Muscle of leg (tissue), 11 donors: ENCODE data around the gene KIAA2012. TPM values are rescaled to one million over a fixed set of nuclear protein-coding genes. Genes with fewer than 3 reads are reported as not detected.

ENCODE experiments used
- DNase-seq: peaks from one replicate; pipeline ENCODE4 v3.0.0; 2013
- H3K27ac ChIP-seq: one replicate; pipeline ENCODE4 v1.5.1; 2013; ENCODE audit warnings: mild to moderate bottlenecking, low read length, control low read depth
- H3K27me3 ChIP-seq: one replicate; pipeline ENCODE4 v1.6.1; 2013; ENCODE audit warnings: low read length; ENCODE audit not compliant: control insufficient read depth, insufficient read depth
- H3K36me3 ChIP-seq: one replicate; pipeline ENCODE4 v1.6.1; 2013; ENCODE audit warnings: low read length; ENCODE audit not compliant: control insufficient read depth, insufficient read depth
- H3K4me1 ChIP-seq: one replicate; pipeline ENCODE4 v1.6.1; 2013; ENCODE audit warnings: low read length; ENCODE audit not compliant: control insufficient read depth, insufficient read depth
- H3K4me3 ChIP-seq: one replicate; pipeline ENCODE4 v1.5.1; 2013; ENCODE audit warnings: low read length, control low read depth
- H3K9me3 ChIP-seq: replicated peaks from 2 replicates; pipeline ENCODE4 v1.6.1; 2013; ENCODE audit warnings: low read depth, low read length; ENCODE audit not compliant: control insufficient read depth
- WGBS: methylation state at CpG from one replicate; pipeline ENCODE4 v1.1.5; 2013; ENCODE audit warnings: missing lambda C conversion rate; ENCODE audit not compliant: insufficient coverage; 5-methylcytosine and 5-hydroxymethylcytosine counted together
- polyA plus RNA-seq, 8 donors: library from polyadenylated mRNA; unstranded; fragments of 120-200 nt; gene quantifications; one replicate each; pipeline versions ENCODE4 v1.2.1 to v1.2.3, GENCODE V29; 2013; ENCODE audit warnings: inconsistent platforms in 1 of 8, low replicate concordance in 1 of 8; ENCODE audit not compliant: insufficient read length in 8 of 8, insufficient read depth in 1 of 8
- total RNA-seq: library from RNA; stranded (reverse); fragments of 120-200 nt; gene quantifications from one replicate; pipeline ENCODE4 v1.2.4, GENCODE V29; 2013

KIAA2012 gene
- total and polyA plus RNA-seq, 9 donors = 0.14 to 0.75 (median 0.22) TPM

DNA sequence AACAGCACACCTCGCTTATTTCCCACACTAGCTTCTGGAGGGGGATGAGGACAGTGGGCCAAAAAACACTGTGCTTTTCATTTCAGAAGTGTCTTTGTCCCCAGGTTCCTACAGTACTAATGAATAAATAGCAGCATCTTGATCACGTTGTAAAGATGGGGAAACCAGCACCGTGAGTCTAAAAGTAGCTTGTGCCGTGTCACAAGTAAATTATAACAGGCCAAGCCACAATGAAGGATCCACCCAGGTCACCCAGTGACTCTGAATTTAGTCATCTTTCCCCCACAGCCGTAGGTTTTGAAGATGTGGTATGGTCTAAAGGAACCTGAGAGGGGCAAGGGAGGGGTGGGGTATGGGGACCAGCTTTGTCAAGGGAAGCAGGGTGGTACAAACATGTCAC lies 30.6 kb upstream of the KIAA2012 start:
- Histone ChIP-seq H3K4me3 (no peak overlapping the region), H3K4me1 (peaks cover 10% of the 10 kb centered on the region), H3K27ac (no peak overlapping the region), H3K36me3 (peaks cover 2% of the 10 kb centered on the region), H3K9me3 (no peaks in the 10 kb centered on the region), H3K27me3 (peaks cover 2% of the 10 kb centered on the region)
- DNase-seq = no peak
- 83% methylated on average over 1 of the region's 5 CpGs for WGBS

GRCh38 chr2:202043475-202043874 lies 29.6 kb upstream of the KIAA2012 start:
- Histone ChIP-seq H3K4me3 (no peak overlapping the region), H3K27me3 (peaks cover 2% of the 10 kb centered on the region), H3K9me3 (no peaks in the 10 kb centered on the region), H3K36me3 (peaks cover 2% of the 10 kb centered on the region), H3K4me1 (peaks cover 10% of the 10 kb centered on the region), H3K27ac (no peak overlapping the region)
- DNase-seq = no peak
- WGBS = no CpG with 5 or more reads among the region's 6 CpGs

DNA sequence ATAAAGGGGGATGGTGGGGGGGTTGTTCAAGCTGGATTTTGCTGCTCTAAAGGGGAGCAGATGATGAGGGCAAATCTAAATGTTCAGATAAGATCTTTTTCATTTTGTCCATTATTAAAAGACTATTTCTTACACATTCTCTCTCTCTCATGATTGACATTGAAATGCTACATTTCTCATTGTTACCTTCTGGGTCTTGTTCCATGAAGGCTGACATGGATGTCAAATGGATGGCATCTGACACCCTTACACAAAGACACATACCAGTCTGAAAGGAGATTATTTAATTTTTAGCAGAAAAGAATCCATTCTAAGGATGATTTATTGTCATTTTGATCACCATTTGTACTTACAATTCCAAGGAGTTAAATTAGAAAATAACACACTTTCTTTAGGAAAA lies 28.3 kb upstream of the KIAA2012 start:
- Histone ChIP-seq H3K27me3 (no peaks in the 10 kb centered on the region), H3K4me1 (peaks cover 2% of the 10 kb centered on the region), H3K4me3 (no peak overlapping the region), H3K27ac (no peak overlapping the region), H3K36me3 (no peaks in the 10 kb centered on the region), H3K9me3 (no peaks in the 10 kb centered on the region)
- DNase-seq = no peak

- Histone ChIP-seq H3K27ac (no peak overlapping the region), H3K27me3 (no peaks in the 10 kb centered on the region), H3K9me3 (no peaks in the 10 kb centered on the region), H3K4me3 (no peak overlapping the region), H3K36me3 (no peaks in the 10 kb centered on the region), H3K4me1 (peaks cover 2% of the 10 kb centered on the region)
- WGBS = 25% methylated on average over 2 of the region's 7 CpGs
- peak; percentile 56 for DNase-seq
Measured at GRCh38 chr2:202046572-202046971, 26.5 kb upstream of the KIAA2012 start.

DNA sequence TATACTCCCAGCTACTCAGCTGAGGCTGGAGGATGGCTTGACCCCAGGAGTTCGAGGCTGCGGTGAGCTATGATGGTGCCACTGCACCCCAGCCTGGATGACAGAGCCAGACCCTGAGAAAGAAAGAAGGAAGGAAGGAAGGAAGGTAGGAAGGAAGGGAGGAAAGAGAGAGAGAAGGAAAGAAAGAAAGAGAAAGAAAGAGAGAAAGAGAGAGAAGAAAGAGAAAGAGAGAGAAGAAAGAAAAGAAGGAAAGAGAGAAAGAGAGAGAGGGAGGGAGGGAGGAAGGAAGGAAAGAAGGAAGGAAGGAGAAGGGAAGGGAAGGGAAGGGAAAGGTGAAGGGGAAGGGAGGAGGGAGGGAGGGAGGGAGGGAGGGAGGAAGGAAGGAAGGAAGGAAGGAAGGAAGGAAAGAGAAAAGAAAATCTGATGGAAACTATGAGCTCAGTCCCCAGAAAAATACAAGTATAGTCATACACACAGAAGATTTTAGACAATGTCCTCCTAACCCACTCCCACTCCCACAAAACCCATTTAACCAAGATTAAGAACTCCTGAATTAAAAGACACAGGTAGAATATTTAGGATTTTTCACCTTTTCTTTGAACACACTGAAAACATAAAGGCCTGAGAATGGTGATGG lies 23.8 kb upstream of the KIAA2012 start:
- Histone ChIP-seq H3K4me1 (peaks cover 6% of the 10 kb centered on the region), H3K27me3 (peaks cover 2% of the 10 kb centered on the region), H3K27ac (no peak overlapping the region), H3K9me3 (no peaks in the 10 kb centered on the region), H3K4me3 (no peak overlapping the region), H3K36me3 (no peaks in the 10 kb centered on the region)
- no peak for DNase-seq
- WGBS = 79% methylated on average over 2 of the region's 2 CpGs

GRCh38 chr2:202049840-202050239 lies 23.2 kb upstream of the KIAA2012 start:
- Histone ChIP-seq H3K9me3 (no peaks in the 10 kb centered on the region), H3K4me3 (no peak overlapping the region), H3K4me1 (peaks cover 6% of the 10 kb centered on the region), H3K27ac (no peak overlapping the region), H3K36me3 (no peaks in the 10 kb centered on the region), H3K27me3 (peaks cover 2% of the 10 kb centered on the region)
- no peak for DNase-seq
- WGBS = 100% methylated on average over 1 of the region's 1 CpG

GRCh38 chr2:202050652-202051051 lies 22.4 kb upstream of the KIAA2012 start:
- Histone ChIP-seq H3K4me3 (no peak overlapping the region), H3K27me3 (peaks cover 2% of the 10 kb centered on the region), H3K9me3 (no peaks in the 10 kb centered on the region), H3K4me1 (peaks cover 6% of the 10 kb centered on the region), H3K36me3 (no peaks in the 10 kb centered on the region), H3K27ac (no peak overlapping the region)
- no peak for DNase-seq

DNA sequence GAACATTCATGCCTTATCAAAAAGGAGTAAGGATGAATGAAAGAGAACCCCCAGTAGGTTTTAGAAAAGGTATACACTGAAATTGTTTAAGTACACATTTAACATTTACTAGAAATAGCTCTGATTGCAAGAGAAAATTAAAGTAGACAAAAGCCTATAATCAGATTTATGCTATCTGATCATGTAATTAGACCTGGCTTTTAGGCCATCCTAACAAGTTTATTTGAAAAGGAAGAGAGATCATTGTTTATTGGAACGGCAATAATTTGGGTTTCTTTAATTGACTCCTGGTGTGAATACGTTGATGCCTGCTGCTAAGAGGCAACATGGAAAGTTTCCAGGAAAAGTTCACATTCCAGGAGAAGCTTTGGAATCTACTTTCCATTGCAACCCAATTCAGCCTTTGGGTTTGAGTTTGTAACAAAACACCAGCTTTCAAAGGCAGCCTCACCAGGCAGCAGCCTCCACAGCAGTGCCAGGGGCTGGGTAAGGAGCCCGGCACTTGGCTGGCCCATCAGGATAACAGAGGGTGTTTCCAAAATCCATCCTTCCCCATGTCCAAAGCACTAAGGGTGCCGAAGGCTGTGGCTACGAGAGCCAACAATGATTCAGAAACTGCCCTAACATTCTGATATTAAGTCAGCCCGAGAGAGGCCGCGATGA lies 21.4 kb upstream of the KIAA2012 start:
- H3K36me3 ChIP-seq = no peaks in the 10 kb centered on the region
- no peaks in the 10 kb centered on the region for H3K9me3 ChIP-seq
- H3K4me1 ChIP-seq = peaks cover 6% of the 10 kb centered on the region
- 33% methylated on average over 2 of the region's 8 CpGs for WGBS
- DNase-seq = no peak
- H3K27me3 ChIP-seq = peaks cover 5% of the 10 kb centered on the region
- no peak overlapping the region for H3K27ac ChIP-seq
- H3K4me3 ChIP-seq = no peak overlapping the region

- peaks cover 4% of the 10 kb centered on the region for H3K4me1 ChIP-seq
- H3K9me3 ChIP-seq = no peaks in the 10 kb centered on the region
- peaks cover 5% of the 10 kb centered on the region for H3K27me3 ChIP-seq
- DNase-seq = no peak
- H3K27ac ChIP-seq = no peak overlapping the region
- no CpG with 5 or more reads among the region's 1 CpG for WGBS
- no peaks in the 10 kb centered on the region for H3K36me3 ChIP-seq
- H3K4me3 ChIP-seq = no peak overlapping the region
Measured at GRCh38 chr2:202052235-202052634, 20.8 kb upstream of the KIAA2012 start.

DNA sequence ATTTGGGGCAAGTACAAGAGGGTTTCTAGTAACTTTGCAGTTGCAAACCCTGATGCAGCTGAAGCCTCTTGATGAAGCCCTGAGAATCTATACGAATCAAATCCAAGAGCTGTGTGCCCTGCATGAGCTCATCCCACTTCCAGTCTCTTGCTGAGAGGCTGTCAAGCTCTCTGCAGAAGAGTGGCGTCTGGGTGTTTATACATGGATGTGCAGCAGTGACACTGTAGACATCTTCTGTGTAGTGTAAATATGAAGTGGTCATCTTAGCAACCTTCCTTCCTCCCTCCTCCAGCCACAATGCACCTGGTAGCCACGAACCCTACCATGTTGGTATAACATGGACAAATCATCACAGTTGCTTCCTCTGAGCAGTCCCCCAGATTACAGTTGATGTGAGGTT lies 18.4 kb upstream of the KIAA2012 start:
- DNase-seq = no peak
- no CpG with 5 or more reads among the region's 3 CpGs for WGBS
- no peaks in the 10 kb centered on the region for H3K36me3 ChIP-seq

More for the DNA sequence above, 18.4 kb upstream of the KIAA2012 start:
- Histone ChIP-seq H3K27me3 (peaks cover 5% of the 10 kb centered on the region), H3K27ac (no peak overlapping the region), H3K4me3 (no peak overlapping the region), H3K9me3 (no peaks in the 10 kb centered on the region), H3K4me1 (peaks cover 4% of the 10 kb centered on the region)
